Middle frontal gyrus (tissue), 1 donor: ENCODE data around the gene ADAM8.
"Not testable (repeated sequence)": the region's sequence is repeated elsewhere in the genome, so short reads cannot be mapped to it uniquely, and the experiment has no call there.

ENCODE experiments used
- DNase-seq: peaks from one replicate; pipeline ENCODE4 v3.0.0-alpha.2; 2015; ENCODE audit warnings: low spot score; ENCODE audit errors: extremely low spot score

The ADAM8 gene

GRCh38 chr10:133231946-133232574 is 44.6 kb downstream of the ADAM8 start:
- no peak for DNase-seq

GRCh38 chr10:133231244-133231945 is 45.3 kb downstream of the ADAM8 start:
- no peak for DNase-seq

- no peak for DNase-seq
Measured at GRCh38 chr10:133230387-133231195, 46.1 kb downstream of the ADAM8 start.

GRCh38 chr10:133230044-133230361 is 46.7 kb downstream of the ADAM8 start, which contains the start of gene UTF1:
TSS of gene UTF1 (plus strand) at chr10:133230217. CDS start at chr10:133230289, 72 bp downstream.
- DNase-seq = no peak

GRCh38 chr10:133229265-133230043 is 47.2 kb downstream of the ADAM8 start:
- no peak for DNase-seq

- DNase-seq = no peak
Measured at GRCh38 chr10:133227256-133227655, 49.4 kb downstream of the ADAM8 start.

GRCh38 chr10:133226251-133226808 is 50.3 kb downstream of the ADAM8 start:
- no peak for DNase-seq

DNA sequence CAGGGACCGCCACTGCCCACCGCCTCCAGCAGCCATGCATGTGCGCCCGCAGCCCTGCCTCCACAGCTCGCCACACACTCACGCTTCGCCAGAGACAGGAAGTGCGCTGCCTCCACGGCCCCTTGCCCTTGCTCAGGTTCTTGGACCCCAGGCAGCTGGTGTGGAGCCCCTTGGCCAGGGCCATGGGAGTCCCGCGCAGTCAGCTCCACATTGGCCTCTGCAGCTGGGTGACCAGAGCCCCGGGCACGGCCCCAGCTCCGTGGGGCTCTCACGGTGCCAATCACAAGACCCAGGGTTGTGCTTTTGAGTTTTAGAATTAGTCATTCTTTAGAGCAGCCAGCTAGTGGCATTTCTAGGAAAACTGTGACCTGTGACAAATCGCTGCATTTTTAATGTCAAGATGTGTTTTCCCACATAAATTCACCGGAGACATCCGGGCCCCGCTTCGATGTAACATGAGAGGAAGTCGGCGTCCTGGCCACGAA is 50.9 kb downstream of the ADAM8 start:
- no peak for DNase-seq

DNA sequence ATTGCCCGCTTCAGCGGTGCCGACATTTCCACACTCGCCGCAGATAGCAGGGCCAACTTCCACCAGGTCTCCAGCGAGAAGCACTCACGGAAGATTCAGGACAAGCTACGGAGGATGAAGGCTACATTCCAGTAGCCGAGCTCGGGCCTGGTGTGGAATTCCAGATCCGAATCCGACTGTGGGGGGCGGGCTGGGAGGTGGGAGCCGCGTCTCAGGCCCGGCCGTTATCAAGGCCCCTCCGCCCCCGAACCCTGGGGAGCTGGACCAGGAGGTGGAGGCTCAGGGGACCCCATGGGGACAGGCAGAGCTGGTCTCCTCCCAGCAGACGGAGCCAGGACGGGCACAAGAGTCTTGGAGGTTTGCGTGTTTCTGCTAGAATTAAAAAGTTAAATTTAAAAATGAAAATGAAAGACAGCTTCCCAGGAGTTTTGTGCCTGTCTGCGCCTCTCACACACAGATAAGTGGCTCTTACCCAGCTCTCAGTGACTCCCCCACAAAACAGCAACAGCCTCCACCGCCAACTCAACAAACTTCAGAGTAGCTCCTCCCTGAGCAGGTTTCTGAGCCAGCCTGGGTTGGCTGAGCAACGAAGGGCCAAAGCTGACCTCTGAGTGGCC is 51.8 kb downstream of the ADAM8 start:
- no peak for DNase-seq

DNA sequence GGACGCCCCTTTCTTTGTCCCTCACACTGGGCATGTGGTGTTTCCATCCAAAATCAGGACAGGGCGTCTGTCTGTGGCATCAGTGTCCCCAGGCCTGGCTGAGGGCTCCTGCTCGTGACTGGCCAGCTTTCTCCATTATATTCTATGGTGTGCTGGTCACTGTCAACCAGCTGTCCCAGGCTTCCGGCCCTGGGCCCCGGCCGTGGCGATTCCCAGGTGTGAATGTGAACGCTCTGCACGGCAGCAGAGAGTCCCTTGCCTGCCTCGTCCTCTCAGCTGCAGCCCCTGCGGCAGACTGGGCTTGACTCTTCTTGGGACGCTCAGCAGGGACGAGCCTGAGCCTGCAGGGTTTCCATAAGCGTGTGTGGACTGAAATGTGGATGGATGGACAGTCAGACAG is 52.6 kb downstream of the ADAM8 start:
- no peak for DNase-seq

GRCh38 chr10:133221756-133222155 is 54.9 kb downstream of the ADAM8 start:
- DNase-seq = not testable (repeated sequence)

DNA sequence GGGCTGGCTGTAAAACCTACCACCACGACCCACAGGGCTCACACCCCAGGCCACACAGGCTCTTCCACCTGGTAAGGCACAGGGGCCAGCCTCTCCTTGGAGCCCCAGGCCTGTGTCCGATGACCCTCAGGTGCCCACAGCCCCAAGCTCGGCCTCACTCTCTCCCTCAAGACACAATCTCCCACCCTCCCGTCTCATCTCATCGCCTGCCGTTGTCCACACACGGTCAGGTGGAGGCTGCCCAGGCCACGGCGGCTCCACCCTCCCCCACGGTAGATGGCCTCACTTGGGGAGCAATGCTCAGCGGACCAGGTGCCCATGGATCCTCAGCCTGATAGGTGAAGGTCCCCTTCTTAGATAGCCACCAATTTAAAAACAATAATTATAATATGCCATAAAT is 55.3 kb downstream of the ADAM8 start:
- no peak for DNase-seq

DNA sequence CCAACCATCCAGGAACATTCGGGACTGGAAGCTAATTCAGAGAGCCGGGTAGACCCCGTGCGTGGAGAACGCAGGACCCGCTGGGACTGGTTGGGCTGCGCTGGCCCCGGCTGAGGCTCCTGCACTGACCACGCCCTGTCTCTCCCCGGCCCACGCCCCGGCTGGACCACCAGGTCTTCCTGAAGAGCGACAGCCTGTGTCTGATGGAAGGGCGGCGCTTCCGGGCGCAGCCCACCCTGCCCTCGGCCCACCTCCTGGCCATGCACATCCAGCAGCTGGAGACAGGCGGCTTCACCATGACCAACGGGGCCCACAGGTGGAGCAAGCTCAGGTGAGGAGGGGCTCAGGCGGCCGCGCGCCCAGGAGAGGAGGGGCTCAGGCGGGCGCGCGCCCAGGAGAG is 56.9 kb downstream of the ADAM8 start:
- no peak for DNase-seq

DNA sequence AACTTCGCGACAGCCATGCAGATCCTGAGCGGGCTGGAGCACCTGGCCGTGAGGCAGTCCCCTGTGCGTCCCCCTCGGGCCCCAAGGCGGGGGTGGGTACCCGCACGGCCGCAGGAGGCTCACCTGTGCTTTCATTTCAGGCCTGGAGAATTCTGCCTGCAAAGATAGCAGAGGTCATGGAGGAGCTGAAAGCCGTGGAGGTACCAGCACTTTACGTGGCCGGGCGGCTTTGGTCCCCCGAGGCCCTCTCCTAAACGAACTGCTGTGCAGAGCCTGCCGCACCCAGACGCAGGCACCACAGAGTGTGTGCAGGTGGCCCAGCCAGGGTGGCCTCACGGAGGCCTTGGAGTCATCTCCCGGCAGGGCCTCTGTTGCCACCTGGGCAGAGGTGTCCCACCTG is 57.8 kb downstream of the ADAM8 start:
- no peak for DNase-seq

- no peak for DNase-seq
Measured at GRCh38 chr10:133217800-133218589, 58.7 kb downstream of the ADAM8 start.

- DNase-seq = no peak
Measured at GRCh38 chr10:133216776-133217175, 59.9 kb downstream of the ADAM8 start.

GRCh38 chr10:133215586-133215985 is 61.1 kb downstream of the ADAM8 start:
- DNase-seq = no peak

GRCh38 chr10:133214468-133215410 is 61.9 kb downstream of the ADAM8 start:
- no peak for DNase-seq
